K562 (cell line): ENCODE results near the gene MIDN. TPM values are rescaled to one million over a fixed set of nuclear protein-coding genes. Genes with fewer than 3 reads are reported as not detected.

Source experiments
- ATAC-seq: fragments of 200-7000 bp; cut with Tn5 transposase; 3 replicates; pipeline ENCODE4 v1.9.1; 2020; ENCODE audit warnings: moderate library complexity
- BruUV-seq: library from RNA; stranded (reverse); fragments of 400-500 nt; replicated peaks from 2 replicates; lab custom pipeline; 2021; lab: Mats Ljungman, UMichigan
- CTCF ChIA-PET: fragments of 300-600 bp; formaldehyde crosslinking; extraction: SDS; loops from one replicate; lab custom pipeline; 2021; ENCODE audit warnings: low intra/inter-chr PET ratio; lab: Yijun Ruan, JAX
- POLR2A ChIA-PET: fragments of 300-600, 350-650 bp; sonication (Branson Sonifier 250); formaldehyde crosslinking; extraction: SDS; loops from one replicate; lab custom pipeline; 2021; ENCODE audit warnings: antibody characterized with exemption, inconsistent platforms; lab: Yijun Ruan, JAX
- DNase-seq, 4 experiments: peaks; one replicate each; pipeline versions ENCODE4 v3.0.0 to v3.0.0-alpha.2; 2011 to 2018; ENCODE audit warnings: low spot score in 3 of 4, mixed read lengths in 3 of 4; ENCODE audit errors: extremely low read depth in 1 of 4
- FAIRE-seq: peaks from 2 replicates; lab custom pipeline; 2011; peaks lifted over from hg19 to GRCh38; lab: Jason Lieb, UNC
- H2AFZ ChIP-seq: 2 replicates; pipeline ENCODE4 v1.6.0; 2011; ENCODE audit warnings: low read depth, low read length, control low read depth, inconsistent platforms
- H3K27ac ChIP-seq: fragments of 200-600 bp; 3 replicates; pipeline ENCODE4 v1.8.0; 2011; ENCODE audit warnings: low read depth, mild to moderate bottlenecking, control low read depth, inconsistent platforms, low read length, moderate library complexity, mixed read lengths; ENCODE audit errors: extremely low read depth
- H3K27me3 ChIP-seq, 2 experiments: fragments of 300-600 bp in 1 of 2; 2 replicates in 1 of 2; 3 replicates in 1 of 2; pipeline versions ENCODE4 v1.6.0 to v1.8.0; 2011; ENCODE audit warnings: inconsistent platforms in 2 of 2, low read length in 2 of 2, mild to moderate bottlenecking in 1 of 2, mixed read lengths in 1 of 2, moderate library complexity in 1 of 2; ENCODE audit not compliant: control insufficient read depth in 2 of 2, insufficient read depth in 2 of 2
- H3K36me3 ChIP-seq: fragments of 300-600 bp; 3 replicates; pipeline ENCODE4 v1.8.0; 2011; ENCODE audit warnings: mild to moderate bottlenecking, low read length, inconsistent platforms; ENCODE audit not compliant: control insufficient read depth, insufficient read depth
- H3K4me1 ChIP-seq, 2 experiments: fragments of 200-600 bp in 1 of 2; replicated peaks in 1 of 2; 2 replicates in 1 of 2; 3 replicates in 1 of 2; pipeline versions ENCODE4 v1.5.1 to v1.8.0; 2011; ENCODE audit warnings: inconsistent platforms in 2 of 2, low read length in 2 of 2, mild to moderate bottlenecking in 1 of 2, mixed read lengths in 1 of 2, moderate library complexity in 1 of 2; ENCODE audit not compliant: control insufficient read depth in 2 of 2, insufficient read depth in 2 of 2
- H3K4me2 ChIP-seq: 2 replicates; pipeline ENCODE4 v1.6.1; 2011; ENCODE audit warnings: low read length, control low read depth, inconsistent platforms, mixed read lengths; ENCODE audit not compliant: insufficient read depth
- H3K4me3 ChIP-seq: fragments of 200-600 bp; sonication (generic), shearing (Covaris generic); 2 replicates; pipeline ENCODE4 v1.5.1; 2016; ENCODE audit warnings: control low read depth, inconsistent platforms
- H3K79me2 ChIP-seq: fragments of 200-600 bp; 3 replicates; pipeline ENCODE4 v1.8.0; 2011; ENCODE audit warnings: low read length, inconsistent platforms; ENCODE audit not compliant: control insufficient read depth, insufficient read depth
- H3K9ac ChIP-seq, 2 experiments: 2 replicates each; pipeline versions ENCODE4 v1.6.0 to v1.6.1; 2011; ENCODE audit warnings: low read depth in 2 of 2, low read length in 2 of 2, control low read depth in 1 of 2, inconsistent platforms in 1 of 2, mild to moderate bottlenecking in 1 of 2, mixed read lengths in 1 of 2; ENCODE audit not compliant: insufficient read depth in 1 of 2
- H3K9me1 ChIP-seq: one replicate; pipeline ENCODE4 v1.6.0; 2011; ENCODE audit warnings: inconsistent platforms, mild to moderate bottlenecking, low read length, moderate library complexity; ENCODE audit not compliant: control insufficient read depth, insufficient read depth
- H3K9me3 ChIP-seq: replicated peaks from 2 replicates; pipeline ENCODE4 v1.5.1; 2011; ENCODE audit warnings: low read depth, low read length, inconsistent platforms; ENCODE audit not compliant: control insufficient read depth, insufficient read depth
- H4K20me1 ChIP-seq: replicated peaks from 2 replicates; pipeline ENCODE4 v1.6.1; 2011; ENCODE audit warnings: low read length, inconsistent platforms, mixed read lengths; ENCODE audit not compliant: control insufficient read depth, insufficient read depth
- CBX2 ChIP-seq: fragments of 200-600 bp; sonication (generic); IDR thresholded peaks from one replicate; pipeline ENCODE4 v1.6.1; 2012; ENCODE audit warnings: mild to moderate bottlenecking, low read length, inconsistent platforms; ENCODE audit not compliant: insufficient read depth, poor library complexity, severe bottlenecking
- CBX8 ChIP-seq: fragments of 200-600 bp; sonication (generic); IDR thresholded peaks from 2 replicates; pipeline ENCODE4 v1.6.1; 2012; ENCODE audit warnings: borderline replicate concordance, mixed run types, low read depth, mild to moderate bottlenecking, moderate library complexity, mixed read lengths, low read length, control low read depth, inconsistent platforms; ENCODE audit not compliant: poor library complexity, severe bottlenecking; ENCODE audit errors: extremely low read depth
- CEBPB ChIP-seq: fragments of 450-650 bp; IDR thresholded peaks from 2 replicates; pipeline ENCODE4 v1.6.1; 2016; ENCODE audit warnings: missing genetic modification characterization, missing compliant biosample characterization
- ZNF511 ChIP-seq: sonication (generic); formaldehyde crosslinking; IDR thresholded peaks from 2 replicates; pipeline ENCODE4 v1.8.0; 2022; ENCODE audit warnings: mild to moderate bottlenecking, missing genetic modification reagents
- ZNF512 ChIP-seq: IDR thresholded peaks from 2 replicates; pipeline ENCODE4 v1.6.1; 2016; ENCODE audit warnings: missing genetic modification characterization, missing compliant biosample characterization
- WGBS: fragments of 100-300 bp; shearing (Covaris generic); methylation state at CpG from one replicate; pipeline ENCODE4 v1.1.6; 2016; ENCODE audit warnings: low coverage, mixed read lengths; ENCODE audit not compliant: insufficient coverage; ENCODE audit errors: missing lambda C conversion rate; 5-methylcytosine and 5-hydroxymethylcytosine counted together
- in situ Hi-C: fragments of 300-500 bp; cut with MboI; formaldehyde crosslinking; loops from 4 replicates; pipeline ENCODE4 v1.15.0; 2018; ENCODE audit warnings: inconsistent platforms, mixed read lengths
- intact Hi-C: fragments of 100-400 bp; cut with micrococcal nuclease; formaldehyde crosslinking; loops from 2 replicates; pipeline ENCODE4 v1.14.2; 2022
- polyA plus RNA-seq, 8 experiments: library from polyadenylated mRNA; depleted of rRNA in 4 of 8; stranded (reverse) in 5 of 8; unstranded in 3 of 8; fragments of >200 nt; fragmentation: Nextera tagmentation in 2 of 8; fragmentation: Illumina TruSeq in 1 of 8; extraction: Ambion mirVana in 2 of 8; extraction: Trizol in 1 of 8; gene quantifications; 2 replicates each; pipeline versions ENCODE4 v1.2.1 to v1.2.3, GENCODE V29; 2011 to 2014; ENCODE audit warnings: inconsistent platforms in 1 of 8, missing spikeins in 1 of 8
- total RNA-seq, 7 experiments: library from RNA; depleted of rRNA in 6 of 7; stranded (reverse); fragments of >200 nt in 6 of 7; fragmentation: Illumina TruSeq in 2 of 7; extraction: Trizol in 2 of 7; gene quantifications; 2 replicates each; pipeline versions ENCODE4 v1.2.1 to v1.2.3, GENCODE V29; 2011 to 2021; ENCODE audit warnings: low replicate concordance in 1 of 7

MIDN gene
- total and polyA plus RNA-seq, 9 of the 15 experiments (the other 6 are each of a cell fraction or from before 2014, with no cell fraction given) = 0.17 to 120 (median 10.1) TPM

GRCh38 chr19:1278713-1279660 lies 30.6 kb downstream of the MIDN start:
- ChIA-PET CTCF (interaction anchor here (1.5 kb wide), 1 partner anchor 93 kb away, joined by 7 read pairs; no protein-coding TSS in a partner anchor), POLR2A (interaction anchor here (2.2 to 2.4 kb wide), 2 partner anchors 10 kb away, joined by 7 to 21 read pairs; partner anchors contain the start of gene CIRBP)
- DNase-seq (no peak), ATAC-seq (no peak), FAIRE-seq (no peak)
- Histone ChIP-seq H2AFZ (no peak overlapping the region), H3K9ac (no peak overlapping the region; a peak in 1 of 4 replicates), H4K20me1 (peaks cover 10% of the 10 kb centered on the region), H3K9me3 (no peaks in the 10 kb centered on the region), H3K4me3 (no peak overlapping the region), H3K27me3 (peaks cover 0 to under 1% of the 10 kb centered on the region in 2 experiments; a peak in 1 of 5 replicates), H3K4me1 (peaks cover 18 to 83% of the 10 kb centered on the region in 2 experiments), H3K4me2 (no peak overlapping the region), H3K79me2 (peaks cover 29% of the 10 kb centered on the region), H3K9me1 (no peaks in the 10 kb centered on the region), H3K36me3 (peaks cover 52% of the 10 kb centered on the region; the same call in 2 of the 3 replicates), H3K27ac (no peak overlapping the region)
- BruUV-seq = no TSS peak
- intact Hi-C loops (loop anchor here (1.0 to 10.0 kb wide), 2 partner anchors 93 to 166 kb away; no protein-coding TSS in a partner anchor), in situ Hi-C loops (loop anchor here (5.0 kb wide), 1 partner anchor 103 kb away; the partner anchor contains the start of gene NDUFS7)
- TF ChIP-seq CEBPB (tag) (no peak), CBX2 (no peak), ZNF511 (0 out of 2 replicates have a peak, but pooled peaks have one; percentile 12), ZNF512 (tag) (no peak), CBX8 (no peak)
- 90% methylated on average over 21 of the region's 25 CpGs for WGBS
